HepG2 (cell line): Measurements from ENCODE around the gene SAMD4A. TPM values are rescaled to one million over a fixed set of nuclear protein-coding genes. Genes with fewer than 3 reads are reported as not detected.

Experiments used
- AKAP8 ChIP-seq: sonication (generic); formaldehyde crosslinking; IDR thresholded peaks from 2 replicates; pipeline ENCODE4 v1.5.1; 2020; ENCODE audit warnings: mild to moderate bottlenecking, missing genetic modification reagents
- ARHGAP35 ChIP-seq: sonication (generic); formaldehyde crosslinking; IDR thresholded peaks from 2 replicates; pipeline ENCODE4 v1.9.0; 2022; ENCODE audit warnings: mild to moderate bottlenecking, inconsistent platforms, moderate library complexity, missing genetic modification reagents, borderline replicate concordance
- CAMTA2 ChIP-seq: sonication (generic); formaldehyde crosslinking; IDR thresholded peaks from 2 replicates; pipeline ENCODE4 v1.4.0; 2020; ENCODE audit warnings: mild to moderate bottlenecking, missing genetic modification reagents, borderline replicate concordance
- FOXA3 ChIP-seq: IDR thresholded peaks from 2 replicates; pipeline ENCODE4 v1.6.1; 2016; ENCODE audit warnings: missing genetic modification reagents, missing compliant biosample characterization
- GTF3A ChIP-seq: sonication (generic); formaldehyde crosslinking; conservative IDR thresholded peaks from 2 replicates; pipeline ENCODE4 v1.4.0; 2020; ENCODE audit warnings: mild to moderate bottlenecking, missing genetic modification reagents
- KDM3A ChIP-seq: IDR thresholded peaks from 2 replicates; pipeline ENCODE4 v1.6.1; 2018; ENCODE audit warnings: low read depth, missing compliant biosample characterization
- MAFG ChIP-seq: sonication (generic); formaldehyde crosslinking; IDR thresholded peaks from 2 replicates; pipeline ENCODE4 v1.5.1; 2020; ENCODE audit warnings: mild to moderate bottlenecking, missing genetic modification reagents
- MXI1 ChIP-seq: IDR thresholded peaks from 3 replicates; pipeline ENCODE4 v1.6.1; 2012; ENCODE audit warnings: low read depth, low read length, inconsistent platforms, borderline replicate concordance
- NCOA2 ChIP-seq: sonication (generic); formaldehyde crosslinking; IDR thresholded peaks from 2 replicates; pipeline ENCODE4 v1.8.0; 2022; ENCODE audit warnings: inconsistent platforms
- RELA ChIP-seq: sonication (generic); formaldehyde crosslinking; IDR thresholded peaks from 2 replicates; pipeline ENCODE4 v1.4.0; 2020; ENCODE audit warnings: missing genetic modification reagents
- SATB2 ChIP-seq: sonication (generic); formaldehyde crosslinking; IDR thresholded peaks from 2 replicates; pipeline ENCODE4 v1.5.0; 2020; ENCODE audit warnings: missing genetic modification reagents
- SNAPC2 ChIP-seq: sonication (generic); formaldehyde crosslinking; IDR thresholded peaks from 2 replicates; pipeline ENCODE4 v1.8.1; 2022; ENCODE audit warnings: mild to moderate bottlenecking, missing genetic modification reagents
- ZNF12 ChIP-seq: sonication (generic); formaldehyde crosslinking; IDR thresholded peaks from 2 replicates; pipeline ENCODE4 v1.5.0; 2020; ENCODE audit warnings: missing genetic modification reagents
- ZNF17 ChIP-seq: sonication (generic); formaldehyde crosslinking; IDR thresholded peaks from 2 replicates; pipeline ENCODE4 v1.5.0; 2020; ENCODE audit warnings: mild to moderate bottlenecking, missing genetic modification reagents
- ZNF350 ChIP-seq: sonication (generic); formaldehyde crosslinking; IDR thresholded peaks from 2 replicates; pipeline ENCODE4 v1.4.0; 2020; ENCODE audit warnings: mild to moderate bottlenecking, low read depth, missing genetic modification reagents, borderline replicate concordance
- ZNF432 ChIP-seq: sonication (generic); formaldehyde crosslinking; IDR thresholded peaks from 2 replicates; pipeline ENCODE4 v1.5.0; 2020; ENCODE audit warnings: missing genetic modification reagents, mild to moderate bottlenecking, borderline replicate concordance
- ZNF703 ChIP-seq: sonication (generic); formaldehyde crosslinking; IDR thresholded peaks from 2 replicates; pipeline ENCODE4 v1.5.1; 2020; ENCODE audit warnings: missing genetic modification reagents, mild to moderate bottlenecking, moderate library complexity, borderline replicate concordance
- ZNF713 ChIP-seq: sonication (generic); formaldehyde crosslinking; IDR thresholded peaks from 2 replicates; pipeline ENCODE4 v1.4.0; 2020; ENCODE audit warnings: mild to moderate bottlenecking, missing genetic modification reagents
- ZNF782 ChIP-seq: sonication (generic); formaldehyde crosslinking; IDR thresholded peaks from 2 replicates; pipeline ENCODE4 v1.4.0; 2020; ENCODE audit warnings: missing genetic modification reagents, mild to moderate bottlenecking, borderline replicate concordance
- polyA plus RNA-seq, 8 experiments: library from polyadenylated mRNA; depleted of rRNA in 3 of 8; stranded (reverse) in 7 of 8; unstranded in 1 of 8; fragments of >200 nt; fragmentation: Illumina TruSeq in 4 of 8; extraction: Trizol in 4 of 8; gene quantifications; 2 replicates each; pipeline versions ENCODE4 v1.2.1 to v1.2.3, GENCODE V29; 2011 to 2016; ENCODE audit warnings: low read depth in 4 of 8, missing spikeins in 1 of 8, mixed read lengths in 1 of 8; ENCODE audit not compliant: insufficient read depth in 1 of 8
- total RNA-seq, 5 experiments: library from RNA; depleted of rRNA; stranded (reverse); fragments of >200 nt; fragmentation: Illumina TruSeq; extraction: Trizol; gene quantifications; 2 replicates each; pipeline ENCODE4 v1.2.3, GENCODE V29; 2016; ENCODE audit warnings: low read depth in 1 of 5
- TF ChIP-seq, protein P1 (sequence below): sonication (generic); formaldehyde crosslinking; IDR thresholded peaks from 2 replicates; pipeline ENCODE4 v1.4.0; 2020; ENCODE audit warnings: missing genetic modification reagents
- TF ChIP-seq, protein P2 (sequence below): sonication (generic); formaldehyde crosslinking; IDR thresholded peaks from 2 replicates; pipeline ENCODE4 v1.8.0; 2022; ENCODE audit warnings: low read depth, missing genetic modification reagents
- TF ChIP-seq, protein P3 (sequence below): sonication (generic); formaldehyde crosslinking; IDR thresholded peaks from 2 replicates; pipeline ENCODE4 v1.4.0; 2020; ENCODE audit warnings: missing genetic modification reagents
- TF ChIP-seq, protein P4 (sequence below): sonication (generic); formaldehyde crosslinking; conservative IDR thresholded peaks from 2 replicates; pipeline ENCODE4 v1.4.0; 2020; ENCODE audit warnings: mild to moderate bottlenecking, missing genetic modification reagents, moderate library complexity

Gene SAMD4A
- total and polyA plus RNA-seq, 2 of the 13 experiments (the other 11 are each of a cell fraction or from before 2014, with no cell fraction given), result 11.8 to 13.0 TPM

DNA sequence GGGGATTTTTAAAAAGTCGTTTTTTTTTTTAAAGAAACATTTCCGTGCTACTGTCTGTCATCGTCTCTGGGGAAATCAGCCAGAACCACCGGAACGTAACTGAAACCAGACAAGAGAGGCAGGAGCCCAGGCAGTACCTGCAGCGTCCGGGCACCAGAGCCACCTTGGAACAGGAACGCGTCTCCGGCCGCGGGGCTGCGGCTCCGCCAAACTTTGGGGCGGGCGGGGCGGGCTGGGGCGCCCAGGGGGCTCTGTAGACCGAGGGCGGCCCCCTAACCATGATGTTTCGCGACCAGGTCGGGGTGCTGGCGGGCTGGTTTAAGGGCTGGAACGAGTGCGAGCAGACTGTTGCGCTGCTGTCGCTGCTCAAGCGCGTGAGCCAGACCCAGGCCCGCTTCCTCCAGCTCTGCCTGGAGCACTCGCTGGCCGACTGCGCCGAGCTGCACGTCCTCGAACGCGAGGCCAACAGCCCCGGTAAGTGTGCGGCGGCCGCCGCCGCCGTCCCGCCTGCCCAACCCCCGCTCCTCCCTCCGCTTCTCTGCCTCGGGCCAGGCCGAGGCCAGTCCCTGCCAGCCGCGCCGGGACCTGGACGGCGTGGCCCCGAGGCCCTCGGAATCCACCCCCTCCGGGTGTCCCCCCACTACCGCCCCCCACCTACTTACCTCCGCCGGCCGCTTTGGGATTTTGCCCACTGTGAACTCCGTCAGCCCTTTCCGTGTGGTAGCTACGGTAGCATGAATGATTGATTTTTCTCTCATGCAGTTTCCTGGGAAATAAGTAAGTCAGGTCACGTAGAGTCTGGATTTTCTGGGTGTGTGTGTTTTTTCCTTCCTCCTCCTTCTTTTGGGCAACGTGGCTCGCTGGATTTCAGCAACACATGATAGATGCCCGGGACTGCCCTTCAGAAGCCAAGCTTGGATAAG is 972 bp downstream of the SAMD4A start (continued):
- TF ChIP-seq CAMTA2 (CRISPR knock-in tag), result no peak
- TF ChIP-seq ZNF17 (CRISPR knock-in tag), result no peak
- TF ChIP-seq NCOA2 (CRISPR knock-in tag), result no peak
- TF ChIP-seq ARHGAP35, result no peak
- peak; percentile 15; the same call in 1 of the 2 replicates for TF ChIP-seq KDM3A
- TF ChIP-seq ZNF703 (CRISPR knock-in tag), result no peak
- TF ChIP-seq, protein P1, sequence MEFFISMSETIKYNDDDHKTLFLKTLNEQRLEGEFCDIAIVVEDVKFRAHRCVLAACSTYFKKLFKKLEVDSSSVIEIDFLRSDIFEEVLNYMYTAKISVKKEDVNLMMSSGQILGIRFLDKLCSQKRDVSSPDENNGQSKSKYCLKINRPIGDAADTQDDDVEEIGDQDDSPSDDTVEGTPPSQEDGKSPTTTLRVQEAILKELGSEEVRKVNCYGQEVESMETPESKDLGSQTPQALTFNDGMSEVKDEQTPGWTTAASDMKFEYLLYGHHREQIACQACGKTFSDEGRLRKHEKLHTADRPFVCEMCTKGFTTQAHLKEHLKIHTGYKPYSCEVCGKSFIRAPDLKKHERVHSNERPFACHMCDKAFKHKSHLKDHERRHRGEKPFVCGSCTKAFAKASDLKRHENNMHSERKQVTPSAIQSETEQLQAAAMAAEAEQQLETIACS (CRISPR knock-in tag), result 0 out of 2 replicates have a peak, but pooled peaks have one; percentile 18
- no peak for TF ChIP-seq MXI1
- no peak for TF ChIP-seq AKAP8 (CRISPR knock-in tag)
- TF ChIP-seq GTF3A, result no peak
- TF ChIP-seq ZNF432 (CRISPR knock-in tag), result no peak
- TF ChIP-seq, protein P2, sequence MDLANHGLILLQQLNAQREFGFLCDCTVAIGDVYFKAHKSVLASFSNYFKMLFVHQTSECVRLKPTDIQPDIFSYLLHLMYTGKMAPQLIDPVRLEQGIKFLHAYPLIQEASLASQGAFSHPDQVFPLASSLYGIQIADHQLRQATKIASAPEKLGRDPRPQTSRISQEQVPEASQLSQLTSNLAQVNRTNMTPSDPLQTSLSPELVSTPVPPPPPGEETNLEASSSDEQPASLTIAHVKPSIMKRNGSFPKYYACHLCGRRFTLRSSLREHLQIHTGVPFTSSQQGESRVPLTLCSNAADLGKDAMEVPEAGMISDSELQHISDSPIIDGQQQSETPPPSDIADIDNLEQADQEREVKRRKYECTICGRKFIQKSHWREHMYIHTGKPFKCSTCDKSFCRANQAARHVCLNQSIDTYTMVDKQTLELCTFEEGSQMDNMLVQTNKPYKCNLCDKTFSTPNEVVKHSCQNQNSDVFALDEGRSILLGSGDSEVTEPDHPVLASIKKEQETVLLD (CRISPR knock-in tag), result no peak
- no peak for TF ChIP-seq ZNF713 (CRISPR knock-in tag)
- TF ChIP-seq ZNF12, result no peak
- no peak for TF ChIP-seq SATB2 (CRISPR knock-in tag)
- TF ChIP-seq RELA (CRISPR knock-in tag), result no peak
- TF ChIP-seq FOXA3 (CRISPR knock-in tag), result no peak
- TF ChIP-seq, protein P3, sequence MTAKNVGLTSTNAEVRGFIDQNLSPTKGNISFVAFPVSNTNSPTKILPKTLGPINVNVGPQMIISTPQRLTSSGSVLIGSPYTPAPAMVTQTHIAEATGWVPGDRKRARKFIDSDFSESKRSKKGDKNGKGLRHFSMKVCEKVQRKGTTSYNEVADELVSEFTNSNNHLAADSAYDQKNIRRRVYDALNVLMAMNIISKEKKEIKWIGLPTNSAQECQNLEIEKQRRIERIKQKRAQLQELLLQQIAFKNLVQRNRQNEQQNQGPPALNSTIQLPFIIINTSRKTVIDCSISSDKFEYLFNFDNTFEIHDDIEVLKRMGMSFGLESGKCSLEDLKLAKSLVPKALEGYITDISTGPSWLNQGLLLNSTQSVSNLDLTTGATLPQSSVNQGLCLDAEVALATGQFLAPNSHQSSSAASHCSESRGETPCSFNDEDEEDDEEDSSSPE (CRISPR knock-in tag), result peak; percentile 20; the same call in 1 of the 2 replicates
- no peak for TF ChIP-seq ZNF782
- TF ChIP-seq, protein P4, sequence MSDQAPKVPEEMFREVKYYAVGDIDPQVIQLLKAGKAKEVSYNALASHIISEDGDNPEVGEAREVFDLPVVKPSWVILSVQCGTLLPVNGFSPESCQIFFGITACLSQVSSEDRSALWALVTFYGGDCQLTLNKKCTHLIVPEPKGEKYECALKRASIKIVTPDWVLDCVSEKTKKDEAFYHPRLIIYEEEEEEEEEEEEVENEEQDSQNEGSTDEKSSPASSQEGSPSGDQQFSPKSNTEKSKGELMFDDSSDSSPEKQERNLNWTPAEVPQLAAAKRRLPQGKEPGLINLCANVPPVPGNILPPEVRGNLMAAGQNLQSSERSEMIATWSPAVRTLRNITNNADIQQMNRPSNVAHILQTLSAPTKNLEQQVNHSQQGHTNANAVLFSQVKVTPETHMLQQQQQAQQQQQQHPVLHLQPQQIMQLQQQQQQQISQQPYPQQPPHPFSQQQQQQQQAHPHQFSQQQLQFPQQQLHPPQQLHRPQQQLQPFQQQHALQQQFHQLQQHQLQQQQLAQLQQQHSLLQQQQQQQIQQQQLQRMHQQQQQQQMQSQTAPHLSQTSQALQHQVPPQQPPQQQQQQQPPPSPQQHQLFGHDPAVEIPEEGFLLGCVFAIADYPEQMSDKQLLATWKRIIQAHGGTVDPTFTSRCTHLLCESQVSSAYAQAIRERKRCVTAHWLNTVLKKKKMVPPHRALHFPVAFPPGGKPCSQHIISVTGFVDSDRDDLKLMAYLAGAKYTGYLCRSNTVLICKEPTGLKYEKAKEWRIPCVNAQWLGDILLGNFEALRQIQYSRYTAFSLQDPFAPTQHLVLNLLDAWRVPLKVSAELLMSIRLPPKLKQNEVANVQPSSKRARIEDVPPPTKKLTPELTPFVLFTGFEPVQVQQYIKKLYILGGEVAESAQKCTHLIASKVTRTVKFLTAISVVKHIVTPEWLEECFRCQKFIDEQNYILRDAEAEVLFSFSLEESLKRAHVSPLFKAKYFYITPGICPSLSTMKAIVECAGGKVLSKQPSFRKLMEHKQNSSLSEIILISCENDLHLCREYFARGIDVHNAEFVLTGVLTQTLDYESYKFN, result no peak
- TF ChIP-seq MAFG (CRISPR knock-in tag), result no peak
- TF ChIP-seq ZNF350 (CRISPR knock-in tag), result no peak
- TF ChIP-seq SNAPC2 (CRISPR knock-in tag), result no peak
